GM10266 (cell line): Measurements from ENCODE around the gene NCF1.
"Not testable (repeated sequence)": the region's sequence is repeated elsewhere in the genome, so short reads cannot be mapped to it uniquely, and the experiment has no call there.

ENCODE experiments used
- DNase-seq: peaks from one replicate; pipeline ENCODE4 v3.0.0; 2012; ENCODE audit errors: extremely low spot score

The NCF1 gene

DNA sequence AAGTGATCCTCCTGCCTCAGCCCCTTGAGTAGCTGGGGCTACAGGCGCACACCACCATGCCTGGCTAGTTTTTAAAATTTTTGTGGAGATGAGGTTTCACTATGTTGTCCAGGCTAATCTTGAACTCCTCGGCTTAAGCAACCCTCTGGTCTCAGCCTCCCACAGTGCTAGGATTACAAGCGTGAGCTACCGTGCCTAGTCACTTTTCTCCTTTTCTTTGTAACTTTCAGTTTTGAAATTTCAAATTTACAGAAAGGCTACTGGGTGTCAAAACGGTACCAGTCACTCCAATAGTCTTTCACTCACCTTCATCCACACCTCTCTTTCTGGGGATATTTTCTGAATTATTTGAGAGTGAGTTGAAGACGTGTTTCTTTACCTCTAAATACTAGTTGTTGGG, 1.3 kb downstream of the NCF1 start:
- not testable (repeated sequence) for DNase-seq

DNA sequence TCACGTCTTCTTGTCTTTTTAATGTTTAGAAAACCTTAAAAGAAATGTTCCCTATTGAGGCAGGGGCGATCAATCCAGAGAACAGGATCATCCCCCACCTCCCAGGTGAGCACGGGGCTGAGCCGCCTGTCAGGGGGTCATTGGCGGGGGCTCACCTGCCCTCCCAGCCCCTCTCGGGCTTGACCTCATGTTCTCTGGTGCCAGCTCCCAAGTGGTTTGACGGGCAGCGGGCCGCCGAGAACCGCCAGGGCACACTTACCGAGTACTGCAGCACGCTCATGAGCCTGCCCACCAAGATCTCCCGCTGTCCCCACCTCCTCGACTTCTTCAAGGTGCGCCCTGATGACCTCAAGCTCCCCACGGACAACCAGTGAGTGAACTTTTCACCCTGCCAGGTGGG, 5.2 kb downstream of the NCF1 start:
- DNase-seq: not testable (repeated sequence)

DNA sequence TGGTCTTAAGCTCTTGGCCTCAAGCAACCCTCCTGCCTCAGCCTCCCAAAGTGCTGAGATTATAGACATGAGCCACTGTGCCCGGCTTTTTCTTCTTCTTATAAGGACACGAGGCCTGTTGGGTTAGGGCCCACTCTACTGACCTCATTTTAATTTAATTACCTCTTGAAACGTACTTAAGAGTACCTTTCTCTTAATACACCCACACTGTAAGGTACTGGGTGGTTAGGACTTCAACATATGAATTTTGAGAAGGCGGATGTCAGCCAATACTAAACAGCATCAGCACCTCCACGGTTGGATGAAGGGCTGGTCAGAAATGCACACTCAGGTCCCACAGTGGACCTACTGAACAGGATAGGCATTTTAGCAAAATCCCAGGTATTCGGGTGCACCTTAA, 7.9 kb downstream of the NCF1 start:
- not testable (repeated sequence) for DNase-seq

DNA sequence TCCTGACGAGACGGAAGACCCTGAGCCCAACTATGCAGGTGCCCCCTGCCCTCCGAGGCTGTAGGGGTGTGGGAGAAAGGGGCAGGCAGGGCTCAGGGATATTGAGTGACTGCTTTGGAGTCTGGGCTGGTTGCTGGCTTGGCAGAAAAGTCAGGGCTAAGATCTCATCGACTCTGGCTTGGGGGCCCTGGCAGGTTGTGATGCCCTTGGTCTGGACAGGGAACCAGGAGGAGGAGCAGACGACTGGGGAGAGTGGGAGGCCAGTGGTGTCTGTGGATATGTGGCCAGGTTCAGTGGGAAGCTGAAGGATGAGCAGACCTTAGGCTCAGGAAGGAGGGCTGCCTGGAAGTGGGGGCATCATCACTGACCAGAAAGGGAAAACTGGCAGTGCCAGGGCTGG, 9.8 kb downstream of the NCF1 start:
- DNase-seq: not testable (repeated sequence)

DNA sequence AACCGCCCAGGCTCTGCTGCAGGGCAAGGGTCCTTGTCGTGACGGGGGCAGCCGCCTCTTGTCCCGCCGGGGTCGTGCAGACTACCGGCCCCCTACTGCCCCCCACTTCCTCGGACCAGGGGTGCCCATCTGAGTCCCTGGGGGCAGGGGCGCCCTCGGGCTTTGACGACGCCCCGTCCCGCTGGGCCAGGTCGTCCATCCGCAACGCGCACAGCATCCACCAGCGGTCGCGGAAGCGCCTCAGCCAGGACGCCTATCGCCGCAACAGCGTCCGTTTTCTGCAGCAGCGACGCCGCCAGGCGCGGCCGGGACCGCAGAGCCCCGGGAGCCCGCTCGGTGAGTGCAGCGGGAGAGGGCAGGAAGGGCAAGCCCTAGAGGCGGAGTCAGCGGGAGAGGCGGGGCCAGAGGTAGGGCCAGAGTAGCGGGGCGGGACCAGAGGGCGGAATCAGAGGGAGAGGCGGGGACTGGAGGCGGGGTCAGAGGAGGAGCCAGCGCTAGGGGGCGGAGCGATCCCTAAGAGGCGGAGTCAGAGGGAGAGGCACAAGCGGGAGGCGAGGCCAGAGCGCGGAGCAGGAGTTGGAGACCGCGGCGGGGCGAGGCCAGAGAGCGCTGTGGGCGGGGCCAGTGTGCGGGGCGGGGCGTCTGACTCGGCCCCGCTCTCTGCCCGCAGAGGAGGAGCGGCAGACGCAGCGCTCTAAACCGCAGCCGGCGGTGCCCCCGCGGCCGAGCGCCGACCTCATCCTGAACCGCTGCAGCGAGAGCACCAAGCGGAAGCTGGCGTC, 14.7 kb downstream of the NCF1 start:
- DNase-seq: not testable (repeated sequence)

DNA sequence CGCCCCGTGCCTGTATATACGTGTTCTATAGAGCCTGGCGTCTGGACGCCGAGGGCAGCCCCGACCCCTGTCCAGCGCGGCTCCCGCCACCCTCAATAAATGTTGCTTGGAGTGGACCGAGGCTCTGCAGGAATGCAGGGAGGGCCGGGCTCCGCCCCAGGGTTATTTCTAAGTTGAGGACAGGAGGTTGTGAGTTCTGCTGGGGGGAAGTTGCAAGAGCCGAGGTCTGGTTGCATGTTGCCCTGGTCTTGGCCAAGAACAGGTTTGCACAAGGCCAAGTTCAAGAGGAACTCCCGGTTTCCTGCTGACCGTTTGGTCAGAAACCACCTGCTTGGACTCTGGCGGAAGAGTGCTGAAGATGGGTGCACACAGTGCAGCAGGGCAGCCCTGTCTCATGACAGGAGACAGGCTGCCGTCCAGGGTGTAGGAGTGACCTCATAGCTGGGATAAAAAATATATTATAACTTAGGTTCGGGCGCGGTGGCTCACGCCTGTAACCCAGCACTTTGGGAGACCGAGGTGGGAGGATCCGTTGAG, 15.5 kb downstream of the NCF1 start:
- DNase-seq: not testable (repeated sequence)

DNA sequence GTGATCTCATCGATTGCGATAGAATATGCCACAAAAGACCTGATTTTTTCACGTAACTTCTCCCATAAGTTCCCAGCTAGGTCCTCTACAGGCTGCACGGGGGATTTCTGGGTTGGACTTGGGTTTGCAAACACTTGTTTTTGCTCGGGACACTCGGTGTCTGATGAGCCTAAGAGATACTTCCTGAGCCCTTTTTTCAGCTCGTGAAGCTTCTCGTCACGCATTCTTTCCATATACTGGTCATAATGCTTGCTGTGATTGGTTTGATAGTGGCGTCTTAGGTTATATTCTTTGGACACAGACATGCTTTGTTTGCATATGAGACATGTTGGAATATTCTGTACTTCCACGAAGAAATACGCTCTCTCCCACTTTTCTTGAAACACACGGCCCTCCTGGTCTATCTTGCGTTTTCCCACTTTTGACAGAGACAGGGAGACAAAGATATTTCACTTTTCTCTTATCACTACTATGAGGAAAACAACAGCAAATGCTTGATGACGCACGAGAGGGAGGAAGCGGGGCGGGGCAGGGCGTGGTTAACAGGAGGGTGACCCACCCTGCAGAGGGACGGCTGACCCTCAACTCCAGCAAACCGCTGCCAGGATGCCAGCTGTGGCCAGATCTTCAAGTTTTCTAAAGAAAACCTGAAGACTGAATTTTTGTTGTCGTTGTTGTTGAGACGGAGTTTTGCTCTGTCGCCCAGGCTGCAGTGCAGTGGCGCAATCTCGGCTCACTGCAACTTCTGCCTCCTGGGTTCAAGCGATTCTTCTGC, 24.2 kb downstream of the NCF1 start:
- not testable (repeated sequence) for DNase-seq

DNA sequence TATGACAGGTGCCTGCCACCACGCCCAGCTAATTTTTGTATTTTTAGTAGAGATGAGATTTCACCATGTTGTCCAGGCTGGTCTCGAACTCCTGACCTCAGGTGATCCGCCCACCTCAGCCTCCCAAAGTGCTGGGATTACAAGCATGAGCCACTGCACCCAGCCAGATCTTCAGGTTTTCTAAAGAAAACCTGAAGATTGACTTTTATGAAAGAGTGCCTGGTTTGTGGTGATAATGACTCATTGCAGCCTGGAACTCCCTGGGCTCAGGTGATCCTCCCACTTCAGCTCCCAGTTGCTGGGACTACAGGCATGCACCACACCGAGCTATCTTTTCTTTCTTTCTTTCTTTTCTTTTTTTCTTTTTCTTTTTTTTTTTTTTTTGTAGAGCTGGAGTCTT, 24.8 kb downstream of the NCF1 start:
- DNase-seq: not testable (repeated sequence)

DNA sequence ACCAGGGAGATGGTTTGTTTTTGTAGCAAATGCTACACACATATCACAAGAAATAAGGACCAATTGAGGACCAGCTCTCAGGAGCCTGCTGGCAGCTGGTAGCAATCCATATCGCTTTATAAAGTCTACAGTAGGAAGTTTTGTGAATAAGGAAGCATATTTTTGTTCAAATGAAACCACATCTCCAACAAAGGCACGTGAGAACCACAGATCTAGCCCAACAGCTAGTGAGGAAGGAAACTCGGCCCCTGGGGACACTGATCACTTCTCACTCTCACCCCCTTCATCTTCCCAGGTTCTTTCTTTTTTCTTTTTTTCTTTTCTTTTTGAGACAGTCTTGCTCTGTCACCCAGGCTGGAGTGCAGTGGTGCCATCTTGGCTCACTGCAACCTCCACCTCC, 42.1 kb downstream of the NCF1 start:
- DNase-seq: not testable (repeated sequence)

DNA sequence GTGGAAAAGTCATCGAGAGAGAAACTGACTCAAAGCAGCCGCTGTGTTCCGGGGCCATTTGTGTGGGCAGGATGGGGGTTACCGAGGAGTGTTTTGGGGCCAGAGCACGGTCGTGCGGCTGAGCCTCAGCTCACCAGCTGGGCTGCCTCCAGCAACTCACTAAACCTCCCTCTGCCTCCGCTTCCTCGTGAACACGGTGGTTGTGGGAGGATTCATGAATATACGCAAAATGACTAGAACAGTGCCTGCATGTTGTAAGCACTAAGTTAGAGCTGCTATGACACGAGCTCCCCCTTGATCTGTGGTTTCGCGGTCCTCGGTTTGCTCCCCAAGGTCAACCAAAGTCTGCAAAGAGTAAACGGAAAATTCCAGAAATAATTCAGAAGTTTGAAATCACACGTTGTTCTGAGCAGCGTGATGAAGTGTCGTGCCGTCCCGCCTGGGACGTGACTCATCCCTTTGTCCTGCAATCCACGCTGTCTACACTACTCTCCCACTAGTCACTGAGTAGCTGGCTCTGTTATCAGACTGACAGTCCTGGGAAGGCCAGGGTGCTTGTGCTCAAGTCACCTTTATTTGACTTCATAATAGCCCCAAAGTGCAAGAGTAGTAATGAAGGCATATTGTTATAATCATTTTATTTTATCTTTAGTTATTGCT, 46.5 kb downstream of the NCF1 start:
- DNase-seq: not testable (repeated sequence)

DNA sequence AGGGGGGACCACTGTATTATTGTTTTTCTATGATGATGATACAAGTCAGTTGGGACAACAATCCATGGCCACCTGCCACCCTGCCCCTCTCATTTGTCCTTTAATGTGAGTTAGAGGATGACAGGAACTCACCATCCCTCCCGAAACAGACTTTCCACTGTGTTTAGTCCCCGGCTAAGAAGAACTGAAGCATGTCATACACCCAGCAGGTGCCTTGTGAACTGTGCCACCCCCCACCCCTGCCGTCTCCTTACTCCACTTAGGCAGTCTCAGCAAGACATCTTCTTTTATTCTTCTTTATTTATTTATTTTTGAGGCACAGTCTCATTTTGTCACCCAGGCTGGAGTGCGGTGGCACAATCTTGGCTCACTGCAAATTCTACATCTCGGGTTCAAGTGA, 47.4 kb downstream of the NCF1 start:
- not testable (repeated sequence) for DNase-seq

DNA sequence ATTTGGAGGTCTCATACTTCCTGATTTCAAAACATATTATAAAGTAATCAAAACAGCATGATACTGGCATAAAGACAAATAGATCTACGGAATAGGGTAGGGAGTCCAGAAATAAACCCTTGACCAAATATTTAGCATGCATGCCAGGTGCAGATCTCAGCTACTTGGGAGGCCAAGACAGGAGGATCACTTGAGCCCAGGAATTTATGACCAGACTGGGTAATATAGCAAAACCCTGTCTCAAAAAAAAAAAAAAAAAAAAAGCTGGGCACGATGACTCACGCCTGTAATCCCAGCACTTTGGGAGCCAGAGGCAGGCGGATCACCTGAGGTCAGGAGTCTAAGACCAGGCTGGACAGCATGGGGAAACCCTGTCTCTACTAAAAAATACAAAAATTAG, 56.1 kb downstream of the NCF1 start:
- not testable (repeated sequence) for DNase-seq

DNA sequence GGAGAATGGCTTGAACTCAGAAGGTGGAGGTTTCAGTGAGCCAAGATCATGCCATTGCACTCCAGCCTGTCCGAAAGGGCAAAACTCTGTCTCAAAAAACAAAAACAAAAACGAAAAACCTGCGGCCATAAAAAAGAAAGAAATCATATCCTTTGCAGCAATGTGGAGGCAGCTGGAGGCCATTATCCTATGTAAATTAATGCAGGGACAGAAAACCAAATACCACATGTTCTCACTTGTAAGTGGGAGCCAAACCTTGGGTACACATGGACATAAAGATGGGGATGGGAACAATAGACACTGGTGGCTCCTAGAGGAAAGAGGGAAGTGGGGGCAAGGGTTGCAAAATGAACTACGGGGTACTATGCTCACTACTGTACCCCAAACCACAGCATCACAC, 56.6 kb downstream of the NCF1 start:
- not testable (repeated sequence) for DNase-seq
